GM10248 (cell line): ENCODE results near the gene IL17RE.
A peak's percentile ranks its signal among the peaks of the same experiment; 100 is the strongest.
"Not testable (repeated sequence)": the region's sequence is repeated elsewhere in the genome, so short reads cannot be mapped to it uniquely, and the experiment has no call there.

Experiments
- CTCF ChIA-PET: fragments of 300-600 bp; sonication (Branson Sonifier 250); formaldehyde crosslinking; extraction: SDS; loops from one replicate; lab custom pipeline; 2021; ENCODE audit warnings: antibody characterized with exemption; lab: Yijun Ruan, JAX
- POLR2A ChIA-PET: fragments of 350-650 bp; sonication (Branson Sonifier 250); formaldehyde crosslinking; extraction: SDS; loops from one replicate; lab custom pipeline; 2020; ENCODE audit warnings: antibody characterized with exemption; lab: Yijun Ruan, JAX
- DNase-seq: peaks from one replicate; pipeline ENCODE4 v3.0.0; 2012; ENCODE audit errors: extremely low spot score
- CTCF ChIP-seq: IDR thresholded peaks from 2 replicates; pipeline ENCODE4 v1.5.1; 2012; ENCODE audit warnings: mild to moderate bottlenecking, low read depth; ENCODE audit errors: extremely low read depth, missing control alignments, control extremely low read depth

IL17RE gene

GRCh38 chr3:9889405-9889804, 13.2 kb upstream of the IL17RE start:
- no peak for DNase-seq
- POLR2A ChIA-PET = interaction anchor here (0.6 kb wide), 1 partner anchor 65 kb away, joined by 3 read pairs; no protein-coding TSS in a partner anchor
- no peak for TF ChIP-seq CTCF
- CTCF ChIA-PET = interaction anchor here (1.8 to 2.7 kb wide), 2 partner anchors 10 to 43 kb away, joined by 9 to 12 read pairs; partner anchors contain the start of gene CIDEC

- TF ChIP-seq CTCF = no peak
- peak; percentile 95 for DNase-seq
- POLR2A ChIA-PET = no interaction called here
- CTCF ChIA-PET = interaction anchor here (0.8 to 2.7 kb wide), 6 partner anchors 10 to 43 kb away, joined by 3 to 12 read pairs (median 4); partner anchors contain the start of genes CIDEC and CRELD1
These were observed 12.2 kb upstream of the IL17RE start, which contains the start of gene JAGN1 for GRCh38 chr3:9890249-9891071. TSS of gene JAGN1 (plus strand) at chr3:9890610. CDS start at chr3:9890723, 113 bp downstream.

GRCh38 chr3:9891072-9891622, 11.5 kb upstream of the IL17RE start:
- no peak for TF ChIP-seq CTCF
- CTCF ChIA-PET = interaction anchor here (0.8 to 2.7 kb wide), 8 partner anchors 9 to 43 kb away, joined by 3 to 12 read pairs (median 4); partner anchors contain the start of genes CIDEC and CRELD1
- POLR2A ChIA-PET = no interaction called here
- no peak for DNase-seq

- POLR2A ChIA-PET = interaction anchor here (0.6 to 0.7 kb wide), 3 partner anchors 11 to 32 kb away, joined by 3 to 5 read pairs (median 3); no protein-coding TSS in a partner anchor
- CTCF ChIA-PET = interaction anchor here (1.3 to 2.5 kb wide), 4 partner anchors 8 to 39 kb away, joined by 3 to 9 read pairs (median 8); partner anchors contain the start of genes CRELD1 and IL17RE
- no peak for TF ChIP-seq CTCF
- DNase-seq = no peak
These were observed 8.9 kb upstream of the IL17RE start for GRCh38 chr3:9893739-9894138.

- CTCF ChIA-PET = interaction anchor here (1.1 to 2.5 kb wide), 2 partner anchors 15 to 37 kb away, joined by 3 to 9 read pairs; partner anchors contain the start of gene CRELD1
- POLR2A ChIA-PET = not testable (repeated sequence)
These were observed 6.9 kb upstream of the IL17RE start for GRCh38 chr3:9895715-9896114.

GRCh38 chr3:9896755-9897407, 5.8 kb upstream of the IL17RE start:
- DNase-seq, POLR2A ChIA-PET: not testable (repeated sequence)
- CTCF ChIA-PET = interaction anchor here (1.1 to 1.5 kb wide), 2 partner anchors 34 to 36 kb away, joined by 3 to 4 read pairs; no protein-coding TSS in a partner anchor

More at GRCh38 chr3:9895715-9896114, 6.9 kb upstream of the IL17RE start:
- DNase-seq = not testable (repeated sequence)
